Measurements from ENCODE around the gene SPDEF. TPM values are rescaled to one million over a fixed set of nuclear protein-coding genes. Genes with fewer than 3 reads are reported as not detected.

Gene SPDEF
- total RNA-seq, 1 donor, result not detected

- Histone ChIP-seq H3K4me1 (ENCODE audit: insufficient read depth, low read length) (no peaks in the 10 kb centered on the region), H3K9me3 (ENCODE audit: low read depth, low read length) (no peaks in the 10 kb centered on the region), H3K4me2 (ENCODE audit: insufficient read depth, low read length) (no peak overlapping the region), H3K4me3 (ENCODE audit: insufficient read depth, low read length) (no peak overlapping the region), H4K20me1 (ENCODE audit: insufficient read depth, low read length) (peaks cover 9% of the 10 kb centered on the region), H3K27me3 (ENCODE audit: insufficient read depth, low read length) (peaks cover 3% of the 10 kb centered on the region), H2AFZ (ENCODE audit: low read length) (no peak overlapping the region), H3K79me2 (ENCODE audit: insufficient read depth, low read length) (no peaks in the 10 kb centered on the region), H3K36me3 (ENCODE audit: insufficient read depth, low read length) (no peaks in the 10 kb centered on the region), H3K27ac (ENCODE audit: low read depth, low read length) (no peak overlapping the region)
- peak; percentile 82 for DNase-seq (ENCODE audit: insufficient read length, low spot score, missing footprints)
- TF ChIP-seq CTCF (IDR thresholded peaks at IDR 0.05; ENCODE audit: extremely low read depth, low read depth, low read length), result no peak
These were observed 17.5 kb upstream of the SPDEF start for GRCh38 chr6:34573567-34574183.

GRCh38 chr6:34572585-34572984 is 16.5 kb upstream of the SPDEF start:
- DNase-seq (ENCODE audit: insufficient read length, low spot score, missing footprints), result peak; percentile 54
- no peak overlapping the region for H3K4me2 ChIP-seq (ENCODE audit: insufficient read depth, low read length)

GRCh38 chr6:34572021-34572420 is 15.9 kb upstream of the SPDEF start:
- Histone ChIP-seq H3K36me3 (ENCODE audit: insufficient read depth, low read length) (no peaks in the 10 kb centered on the region), H3K4me2 (ENCODE audit: insufficient read depth, low read length) (no peak overlapping the region), H3K9me3 (ENCODE audit: low read depth, low read length) (no peaks in the 10 kb centered on the region), H3K79me2 (ENCODE audit: insufficient read depth, low read length) (no peaks in the 10 kb centered on the region), H3K27me3 (ENCODE audit: insufficient read depth, low read length) (peaks cover 3% of the 10 kb centered on the region), H4K20me1 (ENCODE audit: insufficient read depth, low read length) (peaks cover 9% of the 10 kb centered on the region), H3K27ac (ENCODE audit: low read depth, low read length) (no peak overlapping the region), H3K4me1 (ENCODE audit: insufficient read depth, low read length) (no peaks in the 10 kb centered on the region), H3K4me3 (ENCODE audit: insufficient read depth, low read length) (no peak overlapping the region), H2AFZ (ENCODE audit: low read length) (no peak overlapping the region)
- peak; percentile 76 for DNase-seq (ENCODE audit: insufficient read length, low spot score, missing footprints)
- no peak for TF ChIP-seq CTCF (IDR thresholded peaks at IDR 0.05; ENCODE audit: extremely low read depth, low read depth, low read length)

More at GRCh38 chr6:34572585-34572984, 16.5 kb upstream of the SPDEF start:
- TF ChIP-seq CTCF (IDR thresholded peaks at IDR 0.05; ENCODE audit: extremely low read depth, low read depth, low read length), result no peak
- H3K4me3 ChIP-seq (ENCODE audit: insufficient read depth, low read length), result no peak overlapping the region
- H4K20me1 ChIP-seq (ENCODE audit: insufficient read depth, low read length), result peaks cover 9% of the 10 kb centered on the region
- no peaks in the 10 kb centered on the region for H3K36me3 ChIP-seq (ENCODE audit: insufficient read depth, low read length)
- H2AFZ ChIP-seq (ENCODE audit: low read length), result no peak overlapping the region
- no peak overlapping the region for H3K27ac ChIP-seq (ENCODE audit: low read depth, low read length)
- no peaks in the 10 kb centered on the region for H3K79me2 ChIP-seq (ENCODE audit: insufficient read depth, low read length)
- no peaks in the 10 kb centered on the region for H3K9me3 ChIP-seq (ENCODE audit: low read depth, low read length)
- peaks cover 3% of the 10 kb centered on the region for H3K27me3 ChIP-seq (ENCODE audit: insufficient read depth, low read length)
- H3K4me1 ChIP-seq (ENCODE audit: insufficient read depth, low read length), result no peaks in the 10 kb centered on the region

GRCh38 chr6:34571388-34571787 is 15.3 kb upstream of the SPDEF start:
- Histone ChIP-seq H3K9me3 (ENCODE audit: low read depth, low read length) (no peaks in the 10 kb centered on the region), H4K20me1 (ENCODE audit: insufficient read depth, low read length) (peaks cover 9% of the 10 kb centered on the region), H3K4me2 (ENCODE audit: insufficient read depth, low read length) (no peak overlapping the region), H3K79me2 (ENCODE audit: insufficient read depth, low read length) (no peaks in the 10 kb centered on the region), H3K4me1 (ENCODE audit: insufficient read depth, low read length) (no peaks in the 10 kb centered on the region), H3K27ac (ENCODE audit: low read depth, low read length) (no peak overlapping the region), H2AFZ (ENCODE audit: low read length) (no peak overlapping the region), H3K36me3 (ENCODE audit: insufficient read depth, low read length) (no peaks in the 10 kb centered on the region), H3K27me3 (ENCODE audit: insufficient read depth, low read length) (peaks cover 3% of the 10 kb centered on the region), H3K4me3 (ENCODE audit: insufficient read depth, low read length) (no peak overlapping the region)
- TF ChIP-seq CTCF (IDR thresholded peaks at IDR 0.05; ENCODE audit: extremely low read depth, low read depth, low read length), result no peak
- no peak for DNase-seq (ENCODE audit: insufficient read length, low spot score, missing footprints)

Measured in osteoblast (primary cell).